A673 (cell line): ENCODE measurements around the gene ACTR3. TPM values are rescaled to one million over a fixed set of nuclear protein-coding genes. Genes with fewer than 3 reads are reported as not detected.

Experiments used
- BruUV-seq: library from RNA; stranded (reverse); fragments of 400-500 nt; replicated peaks from 2 replicates; lab custom pipeline; 2021; lab: Mats Ljungman, UMichigan
- CTCF ChIA-PET: fragments of 300-600 bp; sonication (Branson Sonifier 250); formaldehyde crosslinking; loops from one replicate; lab custom pipeline; 2022; ENCODE audit warnings: antibody characterized with exemption; lab: Charles Lee
- POLR2A ChIA-PET: fragments of 300-600 bp; sonication (Branson Sonifier 250); formaldehyde crosslinking; loops from one replicate; lab custom pipeline; 2022; ENCODE audit warnings: antibody characterized with exemption; ENCODE audit not compliant: low non-redundant PET; lab: Charles Lee
- DNase-seq: peaks from one replicate; pipeline ENCODE4 v3.0.0-alpha.2; 2015; ENCODE audit warnings: low spot score
- H3K27ac ChIP-seq: fragments of 200-600 bp; sonication (generic); 2 replicates; pipeline ENCODE4 v1.5.1; 2016; ENCODE audit warnings: mixed run types, low read depth, mild to moderate bottlenecking, mixed read lengths, antibody characterized with exemption, low read length; ENCODE audit not compliant: poor library complexity, severe bottlenecking
- H3K27me3 ChIP-seq: fragments of 200-600 bp; sonication (generic); replicated peaks from 2 replicates; pipeline ENCODE4 v1.6.1; 2017; ENCODE audit warnings: mixed run types, low read depth, mild to moderate bottlenecking, mixed read lengths, antibody characterized with exemption, low read length; ENCODE audit not compliant: insufficient read depth, poor library complexity
- H3K36me3 ChIP-seq: fragments of 200-600 bp; sonication (generic); 2 replicates; pipeline ENCODE4 v1.6.1; 2016; ENCODE audit warnings: mixed run types, mild to moderate bottlenecking, mixed read lengths, antibody characterized with exemption, low read length; ENCODE audit not compliant: insufficient read depth, poor library complexity, severe bottlenecking
- H3K4me1 ChIP-seq: fragments of 200-600 bp; sonication (generic); 2 replicates; pipeline ENCODE4 v1.6.1; 2017; ENCODE audit warnings: mixed run types, mild to moderate bottlenecking, mixed read lengths, antibody characterized with exemption, low read length; ENCODE audit not compliant: insufficient read depth, poor library complexity, severe bottlenecking
- H3K4me3 ChIP-seq: fragments of 200-600 bp; sonication (generic); 2 replicates; pipeline ENCODE4 v1.5.1; 2016; ENCODE audit warnings: low read depth, mixed run types, mild to moderate bottlenecking, mixed read lengths, low read length; ENCODE audit not compliant: poor library complexity, severe bottlenecking
- H3K9me3 ChIP-seq: fragments of 200-600 bp; sonication (generic); 2 replicates; pipeline ENCODE4 v1.6.1; 2016; ENCODE audit warnings: mixed run types, low read depth, mild to moderate bottlenecking, mixed read lengths, antibody characterized with exemption, low read length; ENCODE audit not compliant: poor library complexity, severe bottlenecking
- CTCF ChIP-seq: fragments of 300-800, 200-600 bp; sonication (generic); conservative IDR thresholded peaks from 2 replicates; pipeline ENCODE4 v1.5.1; 2017; ENCODE audit warnings: low read depth, mild to moderate bottlenecking, antibody characterized with exemption, low read length, moderate library complexity, mixed read lengths
- EZH2 ChIP-seq: fragments of 200-600 bp; sonication (generic); IDR thresholded peaks from 2 replicates; pipeline ENCODE4 v1.6.1; 2017; ENCODE audit warnings: borderline replicate concordance, low read depth, mild to moderate bottlenecking, mixed read lengths, antibody characterized with exemption, low read length; ENCODE audit not compliant: poor library complexity, severe bottlenecking
- intact Hi-C: fragments of 100-400 bp; cut with micrococcal nuclease; formaldehyde crosslinking; loops from one replicate; pipeline ENCODE4 v1.10.0; 2022; ENCODE audit not compliant: unreplicated experiment
- total RNA-seq: library from RNA; stranded (reverse); gene quantifications from 2 replicates; pipeline ENCODE4 v1.2.3, GENCODE V29; 2021

ACTR3 gene
- total RNA-seq, 1 experiment from 2014 or later: 340 TPM

- BruUV-seq: no TSS peak
- ChIA-PET POLR2A (no interaction called here), CTCF (no interaction called here)
- TF ChIP-seq CTCF: no peak
- no peak for TF ChIP-seq EZH2
- DNase-seq: no peak
- H3K4me3 ChIP-seq: no peak overlapping the region
- H3K27me3 ChIP-seq: no peaks in the 10 kb centered on the region
- H3K36me3 ChIP-seq: no peaks in the 10 kb centered on the region
- intact Hi-C loops: no loop called here
- H3K4me1 ChIP-seq: no peaks in the 10 kb centered on the region
- H3K27ac ChIP-seq: no peak overlapping the region
- peaks cover 5% of the 10 kb centered on the region for H3K9me3 ChIP-seq
These were observed 86.5 kb downstream of the ACTR3 start for GRCh38 chr2:113976277-113976928.

- POLR2A ChIA-PET: no interaction called here
- no TSS peak for BruUV-seq
- Histone ChIP-seq H3K9me3 (peaks cover 5% of the 10 kb centered on the region), H3K36me3 (no peaks in the 10 kb centered on the region), H3K4me1 (no peaks in the 10 kb centered on the region), H3K27me3 (no peaks in the 10 kb centered on the region), H3K4me3 (no peak overlapping the region), H3K27ac (no peak overlapping the region)
- TF ChIP-seq EZH2 (no peak), CTCF (no peak)
- intact Hi-C loops: no loop called here
- DNase-seq: no peak
- CTCF ChIA-PET: interaction anchor here (1.3 kb wide), 1 partner anchor 574 kb away, joined by 5 read pairs; no protein-coding TSS in a partner anchor
These were observed 87.3 kb downstream of the ACTR3 start for GRCh38 chr2:113977060-113977659.

GRCh38 chr2:113977660-113978523 lies 88.0 kb downstream of the ACTR3 start:
- CTCF ChIA-PET: interaction anchor here (0.5 to 1.3 kb wide), 2 partner anchors 566 to 573 kb away, joined by 3 to 5 read pairs; no protein-coding TSS in a partner anchor
- peaks cover 5% of the 10 kb centered on the region for H3K9me3 ChIP-seq
- TF ChIP-seq EZH2 (no peak), CTCF (peak; percentile 57)
- no peak overlapping the region for H3K27ac ChIP-seq
- no peaks in the 10 kb centered on the region for H3K4me1 ChIP-seq
- H3K36me3 ChIP-seq: no peaks in the 10 kb centered on the region
- intact Hi-C loops: no loop called here
- H3K4me3 ChIP-seq: no peak overlapping the region
- H3K27me3 ChIP-seq: no peaks in the 10 kb centered on the region
- no TSS peak for BruUV-seq
- POLR2A ChIA-PET: no interaction called here
- peak; percentile 43 for DNase-seq
